Measurements from ENCODE around the gene INHBC.

GRCh38 chr12:57458665-57459054, 24.1 kb downstream of the INHBC start:
- no peak for TF ChIP-seq POLR2A (IDR thresholded peaks at IDR 0.05; ENCODE audit: low read length)
- TF ChIP-seq GATA1 (IDR thresholded peaks at IDR 0.05; ENCODE audit: low read depth, low read length), result no peak

All from erythroblast (primary cell).